ENCODE results near the gene CD9. TPM values are rescaled to one million over a fixed set of nuclear protein-coding genes. Genes with fewer than 3 reads are reported as not detected.

The CD9 gene
- total and polyA plus RNA-seq, 2 donors (not counting 1 experiment from before 2014, with no cell fraction given): 7.2 to 12.8 TPM

GRCh38 chr12:6263931-6264330, 63.7 kb downstream of the CD9 start:
- no peak for ATAC-seq (ENCODE audit: low read depth)
- no peaks in the 10 kb centered on the region for H3K9me3 ChIP-seq (ENCODE audit: control extremely low read depth in 1 of 3, control insufficient read depth in 2 of 3, insufficient read depth in 1 of 3, low read length in 2 of 3)
- no peak overlapping the region for H3K4me3 Mint-ChIP-seq

More at GRCh38 chr12:6263931-6264330, 63.7 kb downstream of the CD9 start:
- Histone ChIP-seq H3K4me2 (replicated peaks; ENCODE audit: low read depth, low read length, poor library complexity, severe bottlenecking) (no peak overlapping the region), H2AFZ (ENCODE audit: insufficient read depth, low read depth, low read length, poor library complexity, severe bottlenecking) (no peak overlapping the region), H3K27ac (ENCODE audit: low read length in 2 of 2) (no peak overlapping the region), H3K27me3 (replicated peaks in 1 of 4; ENCODE audit: control extremely low read depth in 1 of 4, control insufficient read depth in 3 of 4, insufficient read depth in 4 of 4, low read length in 3 of 4) (peaks cover 0 to 6% (median under 1%) of the 10 kb centered on the region in 4 experiments), H3K79me2 (ENCODE audit: control insufficient read depth, insufficient read depth, low read length) (no peaks in the 10 kb centered on the region), H4K20me1 (ENCODE audit: control insufficient read depth, insufficient read depth, low read length, poor library complexity, severe bottlenecking) (no peaks in the 10 kb centered on the region), H3K9ac (ENCODE audit: low read length) (no peak overlapping the region), H3K36me3 (replicated peaks in 1 of 2; ENCODE audit: control extremely low read depth in 1 of 2, control insufficient read depth in 1 of 2, extremely low read depth in 1 of 2, insufficient read depth in 2 of 2, low read length in 1 of 2) (no peaks in the 10 kb centered on the region), H3K4me1 (ENCODE audit: control insufficient read depth in 2 of 2, insufficient read depth in 2 of 2, low read length in 2 of 2) (peaks cover 0 to 3% of the 10 kb centered on the region in 2 donors), H3K4me3 (ENCODE audit: control extremely low read depth in 1 of 5, extremely low read depth in 1 of 5, insufficient read depth in 1 of 5, low read depth in 2 of 5, low read length in 4 of 5) (no peak overlapping the region)
- ChIA-PET POLR2A (no interaction called here), CTCF (interaction anchor here (1.1 kb wide), 2 partner anchors 10 to 71 kb away, joined by 3 read pairs; no protein-coding TSS in a partner anchor)
- no peak overlapping the region for H3K27ac Mint-ChIP-seq
- TF ChIP-seq CTCF (IDR thresholded peaks at IDR 0.05) (no peak), EZH2 (IDR thresholded peaks at IDR 0.05; ENCODE audit: borderline replicate concordance, insufficient read depth, low read depth, low read length, poor library complexity, severe bottlenecking) (no peak)
- no peak for DNase-seq
- no peaks in the 10 kb centered on the region for H3K4me1 Mint-ChIP-seq
- no peaks in the 10 kb centered on the region for H3K9me3 Mint-ChIP-seq (ENCODE audit: insufficient read depth)
- 67% methylated on average over 1 of the region's 4 CpGs for WGBS (ENCODE audit: insufficient coverage)
- intact Hi-C loops (cut with micrococcal nuclease): no loop called here
- H3K27me3 Mint-ChIP-seq: peaks cover 19% of the 10 kb centered on the region

Data from B cell (primary cell).